ENCODE results near the gene TRIM14.
"Not testable (repeated sequence)": the region's sequence is repeated elsewhere in the genome, so short reads cannot be mapped to it uniquely, and the experiment has no call there.

TRIM14 gene

DNA sequence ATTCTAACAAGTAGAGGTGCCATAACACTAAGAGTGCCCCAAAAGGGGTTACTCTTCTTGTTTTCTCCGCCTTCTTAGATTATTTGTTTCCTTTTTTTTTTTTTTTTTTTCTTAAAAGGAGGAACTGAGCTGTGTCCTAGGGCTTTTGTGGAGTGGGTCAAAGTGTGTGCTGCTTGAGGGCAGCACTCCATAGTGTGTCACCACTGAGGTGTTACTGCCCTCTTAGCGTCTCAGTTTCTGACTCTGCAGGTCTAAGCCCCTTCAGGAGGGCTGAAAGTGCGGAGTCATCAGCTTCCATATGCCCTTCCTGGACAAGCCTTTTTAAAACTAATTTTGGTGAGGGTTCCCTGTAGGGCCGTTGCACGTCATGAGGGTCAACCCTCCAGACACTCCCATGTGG is 75.1 kb downstream of the TRIM14 start:
- no peak for DNase-seq

DNA sequence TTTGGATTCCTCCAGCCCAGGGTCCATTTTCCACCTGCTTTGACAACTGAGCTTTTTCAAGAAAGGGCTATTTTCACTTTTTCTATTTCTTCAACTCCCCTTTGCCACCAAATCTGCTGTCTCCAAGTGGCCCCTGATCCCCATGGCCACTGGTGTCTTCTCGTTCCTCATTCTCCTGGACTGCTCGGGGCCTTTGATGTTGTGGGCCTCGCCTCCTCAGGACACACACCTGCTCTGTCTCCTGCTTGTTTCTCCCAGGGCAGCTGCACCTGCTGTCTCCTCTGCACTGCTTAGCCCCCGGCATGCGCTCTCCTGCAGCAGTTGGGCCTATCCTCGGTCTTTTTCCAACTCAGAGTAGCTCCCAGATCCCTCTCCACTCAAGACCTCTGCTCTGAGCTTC is 78.8 kb downstream of the TRIM14 start:
- no peak for DNase-seq

DNA sequence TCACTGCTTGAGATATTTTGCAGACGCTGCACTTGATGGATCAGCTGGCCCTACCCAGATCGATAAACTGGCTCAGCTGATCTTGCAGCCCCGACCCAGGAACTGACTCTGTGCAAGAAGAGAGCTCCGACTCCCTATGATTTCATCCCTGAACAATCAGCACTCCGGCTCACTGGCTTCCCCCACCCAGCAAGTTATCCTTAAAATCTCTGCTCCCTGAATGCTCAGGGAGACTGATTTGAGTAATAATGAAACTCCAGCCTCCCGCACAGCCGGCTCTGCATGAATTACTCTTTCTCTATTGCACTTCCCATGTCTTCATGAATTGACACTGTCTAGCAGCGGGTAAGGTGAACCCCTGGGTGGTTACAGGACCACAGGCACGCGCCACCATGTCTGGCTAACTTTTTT is 79.4 kb downstream of the TRIM14 start:
- DNase-seq: no peak

DNA sequence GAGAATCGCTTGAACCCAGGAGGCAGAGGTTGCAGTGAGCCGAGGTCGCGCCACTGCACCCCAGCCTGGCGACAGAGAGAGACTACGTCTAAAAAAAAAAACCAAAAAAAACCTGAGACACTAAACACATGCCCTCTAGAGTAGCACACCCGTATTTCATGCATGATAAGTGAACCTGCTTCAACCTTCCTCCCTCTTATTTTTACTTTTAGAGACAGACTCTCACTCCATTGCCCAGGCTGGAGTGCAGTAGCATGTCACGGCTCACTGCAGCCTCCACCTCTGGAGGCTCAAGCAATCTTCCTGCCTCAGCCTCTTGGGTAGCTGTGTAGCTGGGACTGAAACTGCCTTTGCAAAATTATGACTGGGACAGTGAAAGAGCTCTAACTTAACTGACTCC is 80.1 kb downstream of the TRIM14 start:
- no peak for DNase-seq

DNA sequence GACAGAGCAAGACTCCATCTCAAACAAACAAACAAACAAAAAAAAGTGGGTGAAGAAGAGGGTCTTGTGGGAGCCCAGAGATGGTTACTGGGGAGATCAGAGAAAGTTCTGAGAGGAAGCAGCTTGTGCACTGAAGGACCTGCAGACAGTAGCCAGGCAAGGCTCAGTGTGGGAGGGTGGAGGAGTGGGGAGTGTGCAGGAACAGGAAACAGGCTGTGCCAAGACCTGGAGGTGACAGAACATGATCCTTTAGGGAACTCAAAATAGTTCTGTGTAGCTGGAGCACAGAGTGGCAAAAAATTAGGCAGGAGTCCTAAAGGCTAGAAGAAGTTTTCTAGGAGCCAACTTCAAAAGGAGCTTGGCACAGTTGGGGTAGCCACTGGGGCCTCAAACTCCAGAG is 81.7 kb downstream of the TRIM14 start:
- no peak for DNase-seq

DNA sequence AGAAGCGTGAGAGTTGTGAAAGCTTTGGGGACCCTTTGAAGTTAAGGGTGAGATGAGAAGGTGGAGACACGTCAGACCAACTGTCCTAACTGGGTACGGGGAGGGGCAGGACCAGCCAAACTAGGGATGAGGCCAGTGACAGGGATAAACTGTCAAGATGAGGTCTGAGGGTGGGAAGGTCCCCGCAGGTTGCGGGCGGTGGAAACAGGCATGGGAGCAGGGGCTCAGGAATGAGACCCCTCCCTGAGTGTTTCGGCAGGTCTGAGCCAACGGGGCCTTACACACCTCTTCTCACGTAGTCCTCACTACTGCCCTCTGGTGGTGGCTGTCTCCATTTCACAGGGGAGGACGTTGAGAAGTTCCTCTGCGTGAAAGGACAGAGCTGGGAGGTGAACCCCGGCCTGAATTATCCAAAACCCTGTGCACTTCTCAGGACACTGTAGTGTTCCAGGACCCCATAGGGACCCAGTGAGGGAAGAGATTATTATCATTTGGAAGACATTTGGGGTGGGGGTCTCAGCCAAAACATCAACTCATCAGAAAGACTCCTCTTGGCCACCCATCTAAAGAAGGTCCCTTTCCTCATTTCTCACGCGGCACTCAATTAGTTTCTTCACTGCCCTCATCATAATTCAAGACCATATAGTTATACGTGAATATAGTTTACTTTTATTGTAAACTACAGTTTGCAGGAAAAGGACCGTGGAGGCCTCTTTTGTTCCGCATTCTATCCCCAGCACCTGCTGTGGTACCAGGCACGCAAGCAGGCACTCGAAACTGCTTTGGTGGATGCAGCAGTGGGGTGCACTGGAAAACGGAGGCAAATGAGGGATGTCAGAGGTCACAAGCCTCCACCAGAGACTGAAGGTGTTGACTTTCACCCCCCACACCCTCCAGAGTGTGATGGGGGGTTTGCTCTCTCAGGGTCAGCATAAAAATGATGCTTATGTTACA is 84.2 kb downstream of the TRIM14 start:
- DNase-seq: peak; percentile 44

DNA sequence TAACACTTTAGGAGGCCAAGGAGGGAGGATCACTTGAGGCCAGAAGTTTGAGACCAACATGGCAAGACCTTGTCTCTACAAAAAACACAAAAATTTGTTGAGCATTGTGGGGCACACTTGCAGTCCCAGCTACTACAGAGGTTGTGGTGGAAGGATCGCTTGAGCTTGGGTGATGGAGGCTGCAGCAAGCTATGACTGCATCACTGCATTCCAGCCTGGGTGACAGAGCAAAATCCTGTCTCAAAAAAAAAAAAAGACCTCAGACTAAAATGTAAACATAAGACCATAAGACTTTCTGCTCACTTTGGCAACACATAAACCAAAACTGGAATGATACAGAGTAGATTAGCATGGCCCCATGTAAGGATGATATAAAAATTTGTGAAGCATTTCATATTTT is 87.1 kb downstream of the TRIM14 start:
- DNase-seq: no peak

DNA sequence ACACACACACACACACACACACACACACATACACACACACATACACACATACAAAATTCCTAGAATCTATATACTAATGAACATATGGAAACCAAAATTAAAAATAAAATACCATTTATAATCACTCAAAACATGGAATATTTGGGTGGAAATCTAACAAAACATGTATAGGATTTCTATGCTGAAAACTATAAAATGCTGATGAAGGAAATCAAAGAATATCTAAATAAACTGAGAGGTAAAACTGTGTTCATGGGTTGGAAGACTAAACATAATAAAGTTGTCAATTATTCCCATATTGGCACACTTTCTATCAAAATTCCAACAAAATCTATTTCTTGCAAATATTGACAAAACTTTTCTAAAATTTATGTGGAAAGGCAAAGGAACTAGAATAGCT is 87.9 kb downstream of the TRIM14 start:
- no peak for DNase-seq

DNA sequence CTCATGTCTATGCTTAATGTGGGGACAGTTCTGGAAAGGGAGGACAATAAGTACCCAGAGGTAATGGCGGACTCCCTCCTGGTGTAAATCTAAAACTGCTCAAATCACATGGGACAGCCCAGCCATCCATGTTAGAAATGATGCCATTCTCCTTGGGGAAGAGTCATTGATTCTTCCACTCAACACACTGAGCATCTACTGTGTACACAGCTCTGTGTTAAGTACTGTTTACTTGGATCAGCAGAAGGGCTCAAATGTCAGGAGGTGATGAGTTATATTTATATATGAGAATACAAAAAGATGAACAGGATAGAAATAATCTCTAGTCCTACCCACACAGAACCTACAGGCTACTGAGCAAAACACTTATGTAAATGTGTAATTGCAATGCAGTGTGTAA is 94.3 kb downstream of the TRIM14 start:
- no peak for DNase-seq

DNA sequence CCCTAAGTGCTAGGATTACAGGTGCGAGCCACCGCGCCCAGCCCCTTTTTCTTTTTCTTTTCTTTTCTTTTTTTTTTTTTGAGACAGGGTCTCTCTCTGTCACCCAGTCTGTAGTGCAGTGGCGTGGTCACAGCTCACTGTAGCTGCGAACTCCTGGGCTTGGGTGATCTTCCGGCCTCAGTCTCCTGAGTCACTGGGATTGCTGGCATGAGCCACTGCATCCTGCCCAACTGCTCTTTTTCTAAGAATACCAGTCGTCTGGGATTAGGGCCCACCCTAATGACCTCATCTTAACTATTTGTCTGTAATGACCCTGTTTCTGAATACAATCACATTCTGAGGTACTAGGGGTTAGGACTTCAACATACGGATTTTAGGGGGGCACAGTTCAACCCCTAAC is 96.6 kb downstream of the TRIM14 start:
- no peak for DNase-seq

DNA sequence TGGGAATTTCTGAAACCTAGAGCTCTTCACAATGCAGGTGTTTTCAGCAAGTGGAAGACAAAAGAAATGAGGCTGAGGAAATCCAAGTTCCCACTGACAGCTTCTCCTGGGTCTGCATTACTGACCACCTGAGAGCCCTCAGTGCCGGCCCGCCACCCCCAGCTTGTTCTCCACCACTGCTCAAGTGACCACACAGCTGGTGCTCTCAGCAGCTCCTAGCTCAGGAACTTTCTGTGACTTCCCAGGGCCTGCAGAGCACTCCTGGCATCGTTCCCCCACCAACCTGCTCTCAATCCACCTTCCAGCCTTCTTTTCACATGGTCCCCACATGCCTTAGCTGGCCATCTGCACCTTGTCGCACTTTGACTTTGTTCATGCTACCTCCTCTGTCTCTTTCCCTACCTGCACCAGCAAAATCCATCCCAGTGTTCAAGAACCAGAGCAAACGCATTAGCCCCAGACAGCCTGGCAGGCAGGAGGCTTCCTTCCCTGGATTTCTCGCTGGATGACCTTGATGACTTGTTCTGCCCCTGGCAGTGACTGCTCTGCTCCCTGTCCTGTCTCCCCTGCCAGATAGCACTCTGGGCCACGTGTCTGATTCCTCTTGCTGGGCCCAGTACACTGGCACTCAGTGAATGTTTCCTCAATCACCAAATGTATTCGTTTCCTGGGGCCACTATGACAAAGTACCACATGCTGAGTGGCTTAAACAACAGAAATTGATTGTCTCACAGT is 97.5 kb downstream of the TRIM14 start:
- no peak for DNase-seq

DNA sequence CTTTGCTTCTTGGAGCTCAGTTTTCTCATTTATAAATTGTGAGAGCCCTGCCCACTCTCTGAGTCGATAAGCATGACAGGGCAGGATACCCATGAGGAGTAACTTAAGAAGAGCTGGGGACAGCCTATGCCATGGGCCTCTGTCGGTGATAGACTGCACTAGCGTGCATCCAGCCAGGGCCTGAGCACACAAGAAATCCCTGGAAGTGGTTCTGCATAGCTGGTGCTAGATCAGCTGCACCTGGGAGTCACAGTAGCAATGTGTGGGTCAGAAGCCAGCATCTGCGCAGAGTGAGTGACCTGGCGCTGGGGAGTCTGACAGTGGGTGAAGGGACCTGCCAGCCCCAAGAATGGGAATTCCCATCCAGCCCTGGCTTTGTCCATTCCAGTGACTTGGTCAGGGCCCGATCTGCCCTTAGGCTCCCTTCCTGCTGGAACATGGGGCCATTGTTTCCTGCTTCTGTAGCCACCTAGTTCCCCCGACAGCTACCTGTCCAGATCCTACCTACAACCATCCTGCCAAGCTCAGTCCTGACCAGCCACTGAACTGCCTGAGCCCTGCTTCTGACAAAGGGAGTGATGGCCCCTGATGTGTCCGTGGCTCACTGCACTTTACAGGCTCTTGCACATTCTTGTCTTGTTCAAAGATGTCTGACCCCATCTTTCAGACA is 98.4 kb downstream of the TRIM14 start:
- no peak for DNase-seq

DNA sequence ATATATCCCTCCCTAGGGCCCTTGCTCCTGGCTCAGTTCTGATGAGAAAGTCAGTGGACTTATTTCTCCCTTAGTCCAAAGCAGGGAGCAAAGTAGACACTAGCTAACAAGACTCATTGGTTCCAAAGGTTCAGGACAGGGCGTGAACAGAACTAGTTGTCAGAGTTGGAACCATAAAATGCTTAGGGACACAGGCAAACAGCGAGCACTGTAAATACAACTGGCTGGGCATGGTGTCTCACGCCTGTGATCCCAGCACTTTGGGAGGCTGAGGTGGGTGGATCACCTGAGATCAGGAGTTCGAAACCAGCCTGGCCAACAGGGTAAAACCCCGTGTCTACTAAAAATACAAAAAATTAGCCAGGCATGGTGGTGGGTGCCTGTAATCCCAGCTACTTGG is 99.2 kb downstream of the TRIM14 start:
- not testable (repeated sequence) for DNase-seq

Data from 8988T (cell line).